K562 (cell line): Measurements from ENCODE around the gene NEUROD2. TPM values are rescaled to one million over a fixed set of nuclear protein-coding genes. Genes with fewer than 3 reads are reported as not detected.

Experiments
- ASH1L ChIP-seq: fragments of 450-650 bp; IDR thresholded peaks from 2 replicates; pipeline ENCODE4 v1.6.1; 2018; ENCODE audit warnings: borderline replicate concordance, mild to moderate bottlenecking, low read depth; ENCODE audit not compliant: partially characterized antibody
- ATF6 ChIP-seq: sonication (generic); formaldehyde crosslinking; IDR thresholded peaks from 2 replicates; pipeline ENCODE4 v1.4.0; 2020; ENCODE audit warnings: mild to moderate bottlenecking, missing genetic modification reagents
- CBFB ChIP-seq: sonication (generic); formaldehyde crosslinking; IDR thresholded peaks from 2 replicates; pipeline ENCODE4 v1.4.0; 2020; ENCODE audit warnings: mild to moderate bottlenecking, missing genetic modification reagents
- ELK3 ChIP-seq: fragments of 450-650 bp; formaldehyde crosslinking; IDR thresholded peaks from 2 replicates; pipeline ENCODE4 v1.4.0; 2020; ENCODE audit warnings: mild to moderate bottlenecking
- HDAC3 ChIP-seq: fragments of 450-650 bp; IDR thresholded peaks from 2 replicates; pipeline ENCODE4 v1.6.1; 2018; ENCODE audit warnings: borderline replicate concordance, mild to moderate bottlenecking, moderate library complexity; ENCODE audit not compliant: partially characterized antibody
- HINFP ChIP-seq: fragments of 450-650 bp; conservative IDR thresholded peaks from 2 replicates; pipeline ENCODE4 v1.6.1; 2016; ENCODE audit warnings: missing genetic modification characterization, low read depth, mild to moderate bottlenecking, control low read depth, missing compliant biosample characterization
- MIER1 ChIP-seq: fragments of 450-650 bp; IDR thresholded peaks from 2 replicates; pipeline ENCODE4 v1.6.1; 2016; ENCODE audit warnings: antibody characterized with exemption, mild to moderate bottlenecking, low read depth
- SAFB2 ChIP-seq: fragments of 200-400 bp; formaldehyde crosslinking; IDR thresholded peaks from 2 replicates; pipeline ENCODE4 v1.6.1; 2018; ENCODE audit warnings: borderline replicate concordance, low read length, low read depth, moderate library complexity; ENCODE audit not compliant: severe bottlenecking
- ZBTB11 ChIP-seq, 3 experiments: fragments of 200-800 bp in 1 of 3; fragments of 250-450 bp in 1 of 3; fragments of 450-650 bp in 1 of 3; sonication (Bioruptor Pico) in 1 of 3; sonication (Bioruptor generic) in 1 of 3; formaldehyde crosslinking in 1 of 3; IDR thresholded peaks; 2 replicates each; pipeline versions ENCODE4 v1.6.1 to v1.8.0; 2016 to 2022; ENCODE audit warnings: mild to moderate bottlenecking in 2 of 3, missing genetic modification characterization in 2 of 3, missing compliant biosample characterization in 1 of 3, moderate library complexity in 1 of 3
- ZHX1 ChIP-seq: fragments of 150-350 bp; conservative IDR thresholded peaks from 2 replicates; pipeline ENCODE4 v1.6.1; 2014; ENCODE audit warnings: low read length
- ZNF395 ChIP-seq: fragments of 200-800 bp; sonication (Bioruptor generic); IDR thresholded peaks from 2 replicates; pipeline ENCODE4 v1.6.1; 2017; ENCODE audit warnings: missing genetic modification characterization, missing compliant biosample characterization
- ZNF778 ChIP-seq: fragments of 450-650 bp; formaldehyde crosslinking; IDR thresholded peaks from 2 replicates; pipeline ENCODE4 v1.4.0; 2020; ENCODE audit warnings: mild to moderate bottlenecking, moderate library complexity
- polyA plus RNA-seq, 8 experiments: library from polyadenylated mRNA; depleted of rRNA in 4 of 8; stranded (reverse) in 5 of 8; unstranded in 3 of 8; fragments of >200 nt; fragmentation: Nextera tagmentation in 2 of 8; fragmentation: Illumina TruSeq in 1 of 8; extraction: Ambion mirVana in 2 of 8; extraction: Trizol in 1 of 8; gene quantifications; 2 replicates each; pipeline versions ENCODE4 v1.2.1 to v1.2.3, GENCODE V29; 2011 to 2014; ENCODE audit warnings: inconsistent platforms in 1 of 8, missing spikeins in 1 of 8
- total RNA-seq, 7 experiments: library from RNA; depleted of rRNA in 6 of 7; stranded (reverse); fragments of >200 nt in 6 of 7; fragmentation: Illumina TruSeq in 2 of 7; extraction: Trizol in 2 of 7; gene quantifications; 2 replicates each; pipeline versions ENCODE4 v1.2.1 to v1.2.3, GENCODE V29; 2011 to 2021; ENCODE audit warnings: low replicate concordance in 1 of 7

Gene NEUROD2
- total and polyA plus RNA-seq, 9 of the 15 experiments (the other 6 are each of a cell fraction or from before 2014, with no cell fraction given), result not detected

- TF ChIP-seq ZNF395, result no peak
- no peak for TF ChIP-seq ZBTB11 (CRISPR knock-in tag; IDR thresholded peaks at IDR 0.05)
- TF ChIP-seq ATF6, result no peak
- TF ChIP-seq HDAC3, result no peak
- 0 out of 2 replicates have a peak, but pooled peaks have one; percentile 64 for TF ChIP-seq MIER1
- TF ChIP-seq ZNF778 (CRISPR knock-in tag), result no peak
- no peak for TF ChIP-seq ASH1L
- TF ChIP-seq SAFB2, result no peak
- TF ChIP-seq ZHX1, result no peak
- no peak for TF ChIP-seq HINFP
- no peak for TF ChIP-seq ELK3 (CRISPR knock-in tag)
- TF ChIP-seq CBFB, result no peak
Observed at GRCh38 chr17:39621523-39622379, 14.0 kb upstream of the NEUROD2 start (continued).
